Activated naive CD4-positive, alpha-beta T cell treated with anti-CD3 and anti-CD28 coated beads, Interleukin-2, amount 10 ng/mL, durations not matched to agents 7 days and 5 days (primary cell): ENCODE data around the gene SPTB.

Source experiments
- CTCF ChIA-PET: fragments of 350-600 bp; sonication (Branson Sonifier 250); formaldehyde crosslinking; loops from one replicate; lab custom pipeline; 2021; ENCODE audit warnings: antibody characterized with exemption; lab: Charles Lee
- DNase-seq: peaks from one replicate; pipeline ENCODE4 v3.0.0-alpha.2; 2020
- H3K27ac Mint-ChIP-seq: one replicate; pipeline ENCODE4 v1.8.0; 2021; ENCODE audit warnings: mild to moderate bottlenecking, moderate library complexity, mixed read lengths
- H3K27me3 Mint-ChIP-seq: one replicate; pipeline ENCODE4 v1.8.0; 2021; ENCODE audit warnings: mild to moderate bottlenecking, mixed read lengths
- H3K36me3 Mint-ChIP-seq: one replicate; pipeline ENCODE4 v1.8.0; 2021; ENCODE audit warnings: mixed read lengths
- H3K4me1 Mint-ChIP-seq: one replicate; pipeline ENCODE4 v1.8.0; 2021; ENCODE audit warnings: mixed read lengths
- H3K4me3 Mint-ChIP-seq: one replicate; pipeline ENCODE4 v1.8.0; 2021; ENCODE audit warnings: mild to moderate bottlenecking, moderate library complexity, mixed read lengths
- H3K9me3 Mint-ChIP-seq: one replicate; pipeline ENCODE4 v1.8.0; 2021; ENCODE audit warnings: mixed read lengths

Gene SPTB

DNA sequence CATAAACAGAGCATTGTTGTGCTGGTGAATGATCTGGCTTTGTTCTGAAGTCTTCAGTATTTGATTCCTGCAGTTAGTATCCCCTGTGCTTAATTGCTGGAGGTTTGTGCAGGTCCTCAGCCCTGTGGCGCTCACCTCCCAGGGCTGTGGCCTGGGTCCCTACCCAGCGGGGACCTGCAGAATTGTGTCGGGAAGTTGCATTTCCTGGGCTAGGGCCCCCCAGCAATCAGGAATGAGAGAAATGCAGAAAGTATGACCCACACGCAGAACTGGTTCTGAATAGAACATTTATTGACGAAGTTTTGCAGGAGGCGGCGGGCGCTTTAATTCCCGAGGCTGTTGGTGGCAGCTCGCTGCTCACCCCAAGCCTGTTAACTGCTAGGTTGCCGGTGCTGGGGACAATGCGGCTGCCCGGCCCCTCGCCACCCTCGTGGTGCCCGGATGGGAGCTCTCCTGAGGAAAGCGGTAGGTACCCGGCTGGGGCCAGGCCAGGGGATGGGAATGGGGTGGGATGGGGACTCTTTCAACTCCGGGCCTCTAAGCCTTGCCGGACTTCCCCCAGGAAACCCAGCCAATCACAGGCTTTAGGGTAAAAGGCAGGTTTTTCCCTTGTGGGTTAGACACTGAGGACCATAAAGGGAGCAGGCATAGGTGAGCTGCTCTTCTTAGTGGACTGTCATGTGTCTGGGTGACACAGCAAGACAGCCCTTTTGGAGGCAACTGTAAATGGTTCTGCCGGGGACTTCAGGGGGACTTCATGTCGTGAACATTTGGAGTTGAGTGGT, 163.9 kb downstream of the SPTB start:
- H3K27me3 Mint-ChIP-seq = peaks cover 47% of the 10 kb centered on the region
- peaks cover 68% of the 10 kb centered on the region for H3K4me1 Mint-ChIP-seq
- H3K27ac Mint-ChIP-seq = no peak overlapping the region
- H3K9me3 Mint-ChIP-seq = peaks cover 17% of the 10 kb centered on the region
- H3K36me3 Mint-ChIP-seq = peaks cover 60% of the 10 kb centered on the region
- DNase-seq = no peak
- CTCF ChIA-PET = interaction anchor here (1.0 to 1.4 kb wide), 2 partner anchors 43 to 49 kb away, joined by 3 to 5 read pairs; no protein-coding TSS in a partner anchor
- no peak overlapping the region for H3K4me3 Mint-ChIP-seq

DNA sequence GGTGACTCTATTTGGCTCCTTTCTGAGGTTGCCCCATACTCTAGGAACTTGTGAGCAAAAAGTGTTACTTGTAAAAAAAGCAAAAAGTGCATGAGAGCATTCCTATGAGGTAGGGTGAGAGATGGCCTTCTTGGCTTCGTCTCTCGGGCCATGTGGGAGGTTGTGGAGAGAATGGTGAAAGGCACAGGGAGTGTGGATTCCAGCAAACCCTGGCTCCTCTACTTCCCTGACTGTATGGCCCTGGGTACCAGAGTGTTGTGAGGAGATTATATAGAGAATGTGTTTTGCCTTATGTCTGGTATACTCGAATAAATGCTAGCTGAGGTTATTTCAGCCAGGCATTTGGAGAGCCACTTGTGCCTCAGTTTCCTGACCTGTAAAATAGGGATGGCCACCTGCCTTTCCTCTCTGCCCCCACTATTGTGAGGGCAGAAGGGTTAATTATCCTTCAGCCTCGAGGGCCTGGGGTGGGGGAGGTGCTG, 164.5 kb downstream of the SPTB start:
- H3K27me3 Mint-ChIP-seq = peaks cover 53% of the 10 kb centered on the region
- peaks cover 17% of the 10 kb centered on the region for H3K9me3 Mint-ChIP-seq
- DNase-seq = no peak
- H3K4me3 Mint-ChIP-seq = no peak overlapping the region
- H3K36me3 Mint-ChIP-seq = peaks cover 58% of the 10 kb centered on the region
- peaks cover 66% of the 10 kb centered on the region for H3K4me1 Mint-ChIP-seq
- H3K27ac Mint-ChIP-seq = no peak overlapping the region
- CTCF ChIA-PET = no interaction called here

GRCh38 chr14:64714432-64715025, 165.2 kb downstream of the SPTB start:
- H3K27me3 Mint-ChIP-seq = peaks cover 54% of the 10 kb centered on the region
- no peak for DNase-seq
- peaks cover 17% of the 10 kb centered on the region for H3K9me3 Mint-ChIP-seq
- peaks cover 58% of the 10 kb centered on the region for H3K36me3 Mint-ChIP-seq
- peaks cover 68% of the 10 kb centered on the region for H3K4me1 Mint-ChIP-seq
- no peak overlapping the region for H3K27ac Mint-ChIP-seq
- H3K4me3 Mint-ChIP-seq = no peak overlapping the region
- CTCF ChIA-PET = no interaction called here

- peaks cover 70% of the 10 kb centered on the region for H3K4me1 Mint-ChIP-seq
- CTCF ChIA-PET = no interaction called here
- no peak for DNase-seq
- H3K9me3 Mint-ChIP-seq = peaks cover 17% of the 10 kb centered on the region
- H3K27me3 Mint-ChIP-seq = peaks cover 60% of the 10 kb centered on the region
- H3K4me3 Mint-ChIP-seq = no peak overlapping the region
- H3K36me3 Mint-ChIP-seq = peaks cover 62% of the 10 kb centered on the region
- H3K27ac Mint-ChIP-seq = no peak overlapping the region
Measured at GRCh38 chr14:64713677-64714076, 166.0 kb downstream of the SPTB start.

DNA sequence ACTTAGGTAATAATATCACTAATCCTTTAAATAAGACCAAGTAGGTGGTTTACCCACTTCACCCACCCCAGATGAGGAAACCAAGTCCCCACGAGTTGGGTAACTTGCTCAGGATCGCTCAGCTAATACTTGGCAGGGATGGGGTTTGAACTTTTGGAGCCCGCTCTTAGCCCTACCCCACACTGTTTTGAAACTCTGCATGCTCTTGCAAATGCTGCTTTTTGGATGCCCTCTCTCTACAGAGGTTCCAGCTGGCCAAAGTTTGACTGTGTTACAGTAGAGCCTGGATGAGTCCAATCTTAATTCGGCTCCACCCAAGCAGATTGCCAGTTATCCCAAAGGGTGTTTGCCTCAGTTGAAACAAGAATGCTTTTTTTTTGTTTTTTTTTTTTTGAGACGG, 168.7 kb downstream of the SPTB start:
- no peak overlapping the region for H3K4me3 Mint-ChIP-seq
- H3K9me3 Mint-ChIP-seq = peaks cover 17% of the 10 kb centered on the region
- H3K27me3 Mint-ChIP-seq = peaks cover 73% of the 10 kb centered on the region
- CTCF ChIA-PET = no interaction called here
- H3K27ac Mint-ChIP-seq = no peak overlapping the region
- H3K36me3 Mint-ChIP-seq = peaks cover 53% of the 10 kb centered on the region
- no peak for DNase-seq
- peaks cover 68% of the 10 kb centered on the region for H3K4me1 Mint-ChIP-seq

GRCh38 chr14:64709126-64709525, 170.6 kb downstream of the SPTB start:
- Mint-ChIP-seq H3K4me3 (peak overlapping the region; percentile 69), H3K36me3 (peaks cover 41% of the 10 kb centered on the region), H3K4me1 (peaks cover 63% of the 10 kb centered on the region), H3K27ac (peak overlapping the region; percentile 88), H3K27me3 (peaks cover 80% of the 10 kb centered on the region), H3K9me3 (peaks cover 15% of the 10 kb centered on the region)
- no peak for DNase-seq
- CTCF ChIA-PET = interaction anchor here (1.2 to 1.3 kb wide), 2 partner anchors 53 to 73 kb away, joined by 3 to 4 read pairs; no protein-coding TSS in a partner anchor

DNA sequence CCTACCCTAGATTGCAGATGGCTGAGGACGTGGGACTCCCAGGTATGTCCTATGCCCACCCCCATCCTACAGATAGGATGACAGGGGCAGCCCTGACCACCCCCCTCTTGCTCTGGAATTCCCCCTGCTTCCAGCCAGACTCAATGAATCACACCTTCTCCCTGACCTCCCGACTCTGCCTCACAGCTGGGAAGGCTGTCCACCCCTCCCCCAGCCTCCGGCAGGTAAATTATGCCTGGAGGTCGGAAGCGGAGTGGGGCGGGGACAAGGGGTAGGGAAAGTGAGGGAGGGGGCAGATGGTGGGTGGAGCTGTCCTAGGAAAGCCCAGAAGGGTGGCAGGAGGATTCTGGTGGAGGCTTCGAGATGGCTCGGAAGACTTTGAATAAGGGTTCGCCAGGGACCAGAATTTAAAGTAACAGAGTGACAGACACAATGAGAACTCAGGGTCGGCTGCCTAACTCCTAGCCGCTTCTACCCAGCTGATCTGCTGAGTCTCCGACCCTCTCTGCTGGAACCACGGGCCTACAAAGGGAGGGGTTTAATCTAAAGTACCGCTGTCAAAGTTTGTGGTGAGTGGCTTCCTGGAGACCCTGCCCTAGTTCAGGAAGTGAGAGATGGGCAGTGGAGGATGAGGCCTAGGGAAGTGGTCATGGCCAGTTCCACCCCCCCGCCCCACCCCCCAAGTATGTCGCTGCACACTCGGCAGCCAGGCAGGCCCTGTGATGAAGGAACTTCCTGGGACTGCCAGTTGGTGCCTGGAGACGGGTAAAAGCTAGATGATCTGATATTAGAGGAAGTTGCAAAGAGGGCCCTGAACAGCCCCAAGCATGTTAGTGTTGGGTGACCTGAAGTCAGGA, 171.3 kb downstream of the SPTB start:
- DNase-seq = peak; percentile 81
- CTCF ChIA-PET = interaction anchor here (1.2 to 1.5 kb wide), 2 partner anchors 9 to 54 kb away, joined by 4 to 6 read pairs; no protein-coding TSS in a partner anchor
- H3K27ac Mint-ChIP-seq = peak overlapping the region; percentile 88
- peak overlapping the region; percentile 69 for H3K4me3 Mint-ChIP-seq
- peaks cover 66% of the 10 kb centered on the region for H3K4me1 Mint-ChIP-seq
- H3K9me3 Mint-ChIP-seq = peaks cover 10% of the 10 kb centered on the region
- peaks cover 35% of the 10 kb centered on the region for H3K36me3 Mint-ChIP-seq
- H3K27me3 Mint-ChIP-seq = peaks cover 81% of the 10 kb centered on the region

GRCh38 chr14:64707661-64708060, 172.0 kb downstream of the SPTB start:
- peak overlapping the region; percentile 69 for H3K4me3 Mint-ChIP-seq
- peaks cover 81% of the 10 kb centered on the region for H3K27me3 Mint-ChIP-seq
- H3K36me3 Mint-ChIP-seq = peaks cover 29% of the 10 kb centered on the region
- peaks cover 70% of the 10 kb centered on the region for H3K4me1 Mint-ChIP-seq
- peaks cover 3% of the 10 kb centered on the region for H3K9me3 Mint-ChIP-seq
- peak; percentile 39 for DNase-seq
- CTCF ChIA-PET = interaction anchor here (1.5 kb wide), 1 partner anchor 8 kb away, joined by 6 read pairs; no protein-coding TSS in a partner anchor
- H3K27ac Mint-ChIP-seq = peak overlapping the region; percentile 88

DNA sequence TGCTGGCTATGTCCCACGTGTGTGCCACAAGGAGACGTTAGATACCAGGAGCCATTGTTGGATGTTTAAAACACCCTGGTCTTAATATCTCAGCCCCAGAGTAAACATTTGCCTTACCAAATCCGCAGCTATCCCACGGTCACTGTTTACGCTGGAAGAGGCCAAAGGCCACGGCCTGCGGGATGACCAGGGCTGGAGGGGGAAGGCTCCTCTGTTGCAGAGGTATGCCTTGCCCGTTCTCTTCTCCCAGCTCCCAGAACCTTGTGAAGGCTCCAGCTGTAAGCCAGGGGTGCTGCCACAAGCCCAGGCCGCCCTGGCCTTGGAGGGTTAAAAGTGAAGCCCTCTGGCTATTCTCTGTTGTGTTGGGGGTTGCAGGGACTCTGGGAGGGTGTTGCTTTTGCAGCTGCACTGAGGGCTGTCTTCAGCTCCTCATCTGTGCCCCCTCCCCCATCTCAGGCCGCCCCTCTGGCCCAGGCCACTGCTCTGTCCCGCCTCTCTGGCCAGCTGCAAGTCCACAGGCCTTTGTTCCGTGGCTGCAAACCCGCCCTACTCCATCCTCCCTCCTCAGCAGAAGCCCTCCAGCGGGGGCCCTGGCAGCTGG, 173.0 kb downstream of the SPTB start:
- H3K27me3 Mint-ChIP-seq = peaks cover 87% of the 10 kb centered on the region
- DNase-seq = no peak
- peaks cover 68% of the 10 kb centered on the region for H3K4me1 Mint-ChIP-seq
- CTCF ChIA-PET = interaction anchor here (0.9 to 1.5 kb wide), 2 partner anchors 7 to 56 kb away, joined by 3 to 6 read pairs; no protein-coding TSS in a partner anchor
- peak overlapping the region; percentile 69 for H3K4me3 Mint-ChIP-seq
- no peaks in the 10 kb centered on the region for H3K9me3 Mint-ChIP-seq
- no peak overlapping the region for H3K27ac Mint-ChIP-seq
- peaks cover 20% of the 10 kb centered on the region for H3K36me3 Mint-ChIP-seq

GRCh38 chr14:64706119-64706592, 173.6 kb downstream of the SPTB start:
- Mint-ChIP-seq H3K27ac (no peak overlapping the region), H3K36me3 (peaks cover 19% of the 10 kb centered on the region), H3K4me1 (peaks cover 68% of the 10 kb centered on the region), H3K9me3 (no peaks in the 10 kb centered on the region), H3K27me3 (peaks cover 87% of the 10 kb centered on the region), H3K4me3 (peak overlapping the region; percentile 73)
- CTCF ChIA-PET = no interaction called here
- DNase-seq = no peak

- Mint-ChIP-seq H3K4me3 (peak overlapping the region; percentile 73), H3K36me3 (peaks cover 16% of the 10 kb centered on the region), H3K27ac (no peak overlapping the region), H3K27me3 (peaks cover 86% of the 10 kb centered on the region), H3K4me1 (peaks cover 68% of the 10 kb centered on the region), H3K9me3 (no peaks in the 10 kb centered on the region)
- CTCF ChIA-PET = no interaction called here
- no peak for DNase-seq
Measured at GRCh38 chr14:64705381-64706118, 174.2 kb downstream of the SPTB start.

DNA sequence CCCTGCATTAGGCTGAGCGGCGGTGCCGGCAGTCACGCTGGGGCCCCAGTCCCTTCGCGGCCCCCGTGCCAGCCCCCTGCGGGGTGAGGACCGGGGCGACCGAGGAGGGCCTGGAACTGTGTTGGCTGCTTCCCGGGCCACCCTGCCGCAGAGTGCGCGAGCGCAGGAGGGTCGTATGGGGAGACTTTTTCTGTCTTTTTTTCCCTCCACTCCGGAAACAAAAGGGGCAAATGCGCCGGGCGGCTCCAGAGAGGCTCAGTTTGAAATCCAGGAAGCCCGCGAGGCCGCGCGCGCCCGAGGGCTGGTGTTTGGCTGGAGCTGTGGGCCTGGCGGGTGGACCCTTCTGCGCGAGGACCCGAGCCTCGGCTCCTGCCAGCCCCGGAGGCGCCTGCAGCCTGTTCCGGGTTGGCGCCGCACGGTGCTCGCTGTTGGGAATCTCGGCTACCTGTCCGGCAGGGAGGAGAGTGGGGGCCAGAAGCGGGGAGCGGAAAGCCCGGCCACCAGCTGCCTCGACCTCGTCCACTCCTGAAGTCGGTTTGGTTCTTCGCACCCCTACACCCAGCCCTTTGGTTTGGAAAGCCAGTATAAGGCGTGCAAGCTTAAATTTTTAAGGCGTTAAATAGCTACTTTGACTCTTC, 174.8 kb downstream of the SPTB start:
- Mint-ChIP-seq H3K36me3 (peaks cover 13% of the 10 kb centered on the region), H3K27ac (no peak overlapping the region), H3K27me3 (peaks cover 87% of the 10 kb centered on the region), H3K4me1 (peaks cover 69% of the 10 kb centered on the region), H3K9me3 (no peaks in the 10 kb centered on the region), H3K4me3 (peak overlapping the region; percentile 73)
- CTCF ChIA-PET = no interaction called here
- DNase-seq = peak; percentile 48
